Hematopoietic multipotent progenitor cell treated with erythropoietin and hydrocortisone succinate and interleukin-3 and kit ligand, for 4 days (in vitro differentiated cells): ENCODE measurements around the gene PCP2.
A peak's percentile ranks its signal among the peaks of the same experiment; 100 is the strongest.

ENCODE experiments used
- DNase-seq: peaks from one replicate; pipeline ENCODE4 v3.0.0-alpha.2; 2015

Gene PCP2

DNA sequence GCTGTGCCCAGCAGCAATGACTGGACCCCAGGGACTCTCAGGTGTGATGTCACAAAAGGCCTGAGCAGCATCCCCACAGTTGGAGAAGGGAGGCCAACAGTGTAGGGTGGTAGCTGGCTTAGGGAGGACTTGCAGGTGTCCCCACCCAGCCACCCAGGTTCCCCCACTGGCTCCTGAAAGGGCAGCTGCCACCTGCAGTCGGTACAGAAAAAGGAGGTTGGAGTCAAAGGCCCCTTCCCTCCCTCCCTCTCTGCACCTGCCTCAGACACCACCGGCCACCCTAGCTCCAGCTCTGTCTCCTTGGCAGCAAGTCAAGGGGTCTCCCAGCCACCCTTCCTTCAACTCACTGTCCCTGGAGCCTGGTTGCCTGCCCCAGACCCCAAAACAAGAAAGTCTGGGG is at the start of gene PCP2:
Gene PCP2, minus strand, starts transcription at position 22 of the 400 bp plus-strand sequence. CDS start 262 bp downstream, outside the sequence.
- DNase-seq: no peak

- no peak for DNase-seq
Measured at GRCh38 chr19:7682175-7682855, 48.8 kb upstream of the PCP2 start.

- peak; percentile 97 for DNase-seq
Measured at GRCh38 chr19:7681340-7682174, 48.0 kb upstream of the PCP2 start.

DNA sequence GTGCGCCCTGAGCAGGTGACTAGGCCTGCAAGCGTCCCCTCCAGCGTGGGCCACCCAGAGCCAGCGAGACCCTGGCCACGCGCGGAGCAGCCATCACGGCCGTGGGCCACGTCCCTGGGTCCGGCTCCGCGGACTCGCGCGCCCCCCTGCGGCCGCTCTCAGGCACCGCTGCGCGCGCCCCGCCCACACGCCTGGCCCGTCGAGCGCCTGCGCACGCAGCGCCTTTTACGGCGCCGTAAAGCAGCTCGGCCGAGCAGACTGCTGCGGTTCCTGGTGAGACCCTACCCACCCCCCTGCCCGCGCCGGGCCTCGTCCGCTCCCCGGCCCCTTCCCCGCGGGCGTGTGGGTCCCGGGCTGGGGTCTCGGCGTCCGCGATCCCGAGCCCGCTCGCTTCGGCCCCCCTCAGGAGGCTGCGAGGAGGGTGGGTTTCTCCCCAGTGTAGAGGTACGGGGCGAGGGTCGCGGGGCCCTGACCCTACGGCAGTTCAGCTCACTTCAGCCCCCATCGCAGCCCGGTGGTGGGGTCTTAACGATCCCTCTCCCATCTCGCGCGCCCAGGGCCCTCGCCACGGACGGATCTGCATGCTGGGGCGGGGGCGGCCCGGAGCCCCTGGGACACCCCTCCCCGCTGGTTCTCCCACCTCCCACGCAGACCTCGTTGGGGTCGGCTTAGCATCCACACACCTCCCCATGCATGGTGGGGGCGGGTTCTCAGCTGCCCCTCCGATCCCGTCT is 47.3 kb upstream of the PCP2 start, which contains the start of gene TRAPPC5:
Gene TRAPPC5, plus strand, starts transcription at position 228 of the 734 bp plus-strand sequence. CDS start 1,421 bp downstream, outside the sequence.
- DNase-seq: peak; percentile 93

DNA sequence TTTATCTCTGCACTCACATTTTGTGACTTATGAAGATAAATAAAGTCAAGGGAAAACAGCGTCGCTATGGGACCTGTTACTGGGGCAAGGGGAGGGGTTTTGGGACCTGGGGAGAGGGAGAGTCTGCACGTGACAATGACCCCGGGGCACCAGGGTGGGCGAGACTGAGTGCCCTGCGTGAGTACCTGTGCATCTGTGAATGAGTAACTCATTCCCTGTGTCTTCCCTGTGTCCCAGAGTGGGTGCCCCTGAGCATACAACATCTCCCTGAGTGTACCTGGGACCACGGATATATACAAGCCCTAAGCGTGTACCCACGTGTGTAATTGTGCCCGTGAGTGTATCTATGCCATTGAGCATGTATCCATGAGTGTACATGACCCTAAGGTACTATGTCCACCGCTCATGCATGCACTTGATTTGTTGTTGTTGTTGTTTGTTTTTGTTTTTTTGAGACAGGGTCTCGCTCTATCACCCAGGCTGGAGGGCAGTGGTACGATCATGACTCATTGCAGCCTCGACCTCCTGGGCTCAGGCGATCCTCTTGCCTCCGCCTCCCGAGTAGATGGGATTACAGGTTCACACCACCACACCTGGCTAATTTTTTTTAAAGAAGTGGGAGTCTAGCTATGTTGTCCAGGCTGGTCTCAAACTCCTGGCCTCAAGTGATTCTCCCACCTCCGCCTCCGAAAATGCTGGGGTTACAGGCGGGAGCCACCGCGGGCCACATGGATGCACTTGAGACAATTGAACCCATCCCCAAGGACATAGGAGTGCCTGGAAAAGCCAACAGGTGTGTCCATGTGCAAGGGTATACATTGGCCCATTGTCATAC is 46.5 kb upstream of the PCP2 start:
- no peak for DNase-seq

DNA sequence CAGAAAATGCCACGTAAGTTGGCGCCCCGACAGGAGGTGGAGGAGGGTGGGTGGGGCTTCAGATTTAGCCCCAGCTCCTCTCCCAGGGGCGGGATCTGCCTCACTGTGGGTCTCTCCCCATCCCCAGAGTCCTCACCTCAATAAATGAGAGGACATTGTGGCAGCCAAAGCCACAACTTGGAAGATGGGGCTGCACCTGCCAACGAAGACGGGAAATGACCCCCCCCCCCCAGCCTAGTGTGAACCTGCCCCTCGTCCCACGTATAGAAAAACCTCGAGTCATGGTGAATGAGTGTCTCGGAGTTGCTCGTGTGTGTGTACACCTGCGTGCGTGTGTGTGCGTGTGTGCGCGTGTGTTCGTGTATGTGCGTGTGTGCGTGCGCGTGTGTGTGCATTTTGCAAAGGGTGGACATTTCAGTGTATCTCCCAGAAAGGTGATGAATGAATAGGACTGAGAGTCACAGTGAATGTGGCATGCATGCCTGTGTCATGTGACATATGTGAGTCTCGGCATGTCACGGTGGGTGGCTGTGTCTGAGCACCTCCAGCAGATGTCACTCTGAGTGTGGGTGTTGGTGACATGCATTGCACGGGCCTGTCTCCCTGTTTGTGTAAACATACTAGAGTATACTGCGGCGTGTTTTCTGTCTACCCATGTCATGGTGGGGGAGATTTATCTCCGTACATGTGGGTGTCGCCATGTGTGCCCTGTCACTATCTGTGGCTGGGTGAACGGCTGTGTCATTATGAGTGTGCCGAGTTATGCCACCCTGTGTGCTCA is 45.6 kb upstream of the PCP2 start:
- DNase-seq: peak; percentile 85

- DNase-seq: no peak
Measured at GRCh38 chr19:7677669-7678311, 44.3 kb upstream of the PCP2 start.

DNA sequence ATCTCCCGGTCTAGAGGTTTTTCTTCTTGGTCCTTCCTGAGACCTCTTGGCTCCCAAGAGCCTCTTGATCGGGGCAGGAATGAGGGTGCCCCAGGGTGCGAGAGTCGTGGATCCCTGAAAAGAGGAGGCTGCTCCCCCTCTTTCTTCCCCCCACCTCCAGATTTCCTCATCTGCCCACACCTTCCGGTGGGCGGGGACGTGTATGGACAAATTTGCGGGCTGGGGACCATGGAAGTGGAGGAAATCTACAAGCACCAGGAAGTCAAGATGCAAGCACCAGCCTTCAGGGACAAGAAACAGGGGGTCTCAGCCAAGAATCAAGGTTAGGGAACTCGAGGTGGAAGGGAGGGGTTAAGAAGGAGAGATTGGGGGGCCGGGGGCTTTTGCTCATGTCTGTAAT is 43.3 kb upstream of the PCP2 start, which contains the start of gene MCEMP1:
Gene MCEMP1, plus strand, starts transcription at position 237 of the 400 bp plus-strand sequence. Its CDS starts 31 bp downstream, at position 268.
- DNase-seq: peak; percentile 59

DNA sequence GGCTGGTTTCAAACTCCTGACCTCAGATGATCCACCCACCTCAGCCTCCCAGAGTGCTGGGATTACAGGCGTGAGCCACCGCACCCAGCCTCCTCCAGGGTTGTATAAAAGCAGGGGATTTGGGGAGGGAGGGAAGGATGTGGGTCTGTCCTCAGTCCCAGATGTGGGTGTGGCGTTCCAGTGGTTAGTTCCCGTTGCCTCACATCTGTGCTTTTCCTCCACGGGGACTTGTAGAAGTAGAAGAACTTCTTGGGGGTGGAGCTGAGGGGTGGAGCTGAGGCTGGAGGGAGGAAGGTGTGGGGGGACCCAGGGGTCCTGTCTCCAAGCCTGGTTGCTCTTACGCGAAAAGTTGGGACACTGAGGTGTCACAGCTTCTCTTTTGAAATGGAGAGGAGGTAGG is 42.9 kb upstream of the PCP2 start:
- peak; percentile 73 for DNase-seq

- peak; percentile 92 for DNase-seq
Measured at GRCh38 chr19:7674010-7675005, 40.8 kb upstream of the PCP2 start.

GRCh38 chr19:7672522-7672921 is 39.0 kb upstream of the PCP2 start:
- no peak for DNase-seq

DNA sequence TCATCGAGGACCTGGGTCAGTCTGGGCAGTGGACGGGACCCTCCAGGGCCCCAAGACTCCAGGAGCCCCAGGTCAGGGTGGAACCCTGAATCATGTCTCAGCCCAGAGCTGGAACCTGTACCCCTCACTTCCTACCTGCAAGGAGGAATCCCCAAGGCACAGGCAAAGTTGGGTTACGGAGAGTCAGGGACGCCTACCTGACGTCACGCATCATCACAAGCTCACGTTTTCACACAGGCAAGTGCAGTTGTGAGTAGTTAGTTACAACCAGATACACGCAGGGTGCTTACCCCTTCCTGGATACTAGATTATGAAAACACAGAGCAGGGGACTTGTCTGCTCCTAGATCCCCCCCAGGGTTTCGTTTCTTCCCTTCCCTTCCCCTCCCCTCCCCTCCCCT is 37.3 kb upstream of the PCP2 start:
- DNase-seq: no peak

GRCh38 chr19:7670150-7670783 is 36.7 kb upstream of the PCP2 start:
- peak; percentile 58 for DNase-seq

GRCh38 chr19:7669641-7670040 is 36.1 kb upstream of the PCP2 start:
- DNase-seq: no peak

GRCh38 chr19:7668842-7669241 is 35.3 kb upstream of the PCP2 start, which contains the start of gene RETN:
RETN (plus strand) TSS chr19:7669049; CDS start chr19:7669327, 278 bp downstream.
- DNase-seq: no peak

GRCh38 chr19:7665076-7665475 is 31.6 kb upstream of the PCP2 start:
- DNase-seq: no peak

GRCh38 chr19:7663706-7664105 is 30.2 kb upstream of the PCP2 start:
- no peak for DNase-seq

GRCh38 chr19:7662657-7663056 is 29.1 kb upstream of the PCP2 start:
- DNase-seq: no peak
